Keratinocyte (primary cell): ENCODE data around the gene HOXB6. TPM values are rescaled to one million over a fixed set of nuclear protein-coding genes. Genes with fewer than 3 reads are reported as not detected.

ENCODE experiments used
- DNase-seq: peaks from one replicate; pipeline ENCODE4 v3.0.0-alpha.2; 2011; ENCODE audit warnings: low read depth, missing footprints, low spot score
- FAIRE-seq: peaks from 2 replicates; lab custom pipeline; 2011; peaks lifted over from hg19 to GRCh38; lab: Jason Lieb, UNC
- H2AFZ ChIP-seq: 2 replicates; pipeline ENCODE4 v1.6.0; 2012; ENCODE audit warnings: low read length, control low read depth, inconsistent platforms; ENCODE audit not compliant: control insufficient read depth
- H3K27ac ChIP-seq: 2 replicates; pipeline ENCODE4 v1.5.1; 2011; ENCODE audit warnings: low read length; ENCODE audit not compliant: control insufficient read depth, insufficient read depth
- H3K27me3 ChIP-seq: 3 replicates; pipeline ENCODE4 v1.6.0; 2011; ENCODE audit warnings: low read length; ENCODE audit not compliant: control insufficient read depth, insufficient read depth; ENCODE audit errors: extremely low read depth
- H3K36me3 ChIP-seq, 2 experiments: 2 replicates in 1 of 2; 3 replicates in 1 of 2; pipeline ENCODE4 v1.5.1; 2011; ENCODE audit warnings: low read length in 2 of 2, mild to moderate bottlenecking in 1 of 2; ENCODE audit not compliant: control insufficient read depth in 2 of 2, insufficient read depth in 2 of 2; ENCODE audit errors: extremely low read depth in 1 of 2
- H3K4me1 ChIP-seq: 3 replicates; pipeline ENCODE4 v1.5.1; 2011; ENCODE audit warnings: low read length; ENCODE audit not compliant: control insufficient read depth, insufficient read depth; ENCODE audit errors: extremely low read depth
- H3K4me2 ChIP-seq: 3 replicates; pipeline ENCODE4 v1.6.0; 2011; ENCODE audit warnings: low read depth, low read length; ENCODE audit not compliant: control insufficient read depth, insufficient read depth; ENCODE audit errors: extremely low read depth
- H3K4me3 ChIP-seq, 3 experiments: fragments of 200-600 bp in 1 of 3; sonication (generic) in 1 of 3; 2 replicates in 2 of 3; 3 replicates in 1 of 3; pipeline ENCODE4 v1.5.1; 2011 to 2016; ENCODE audit warnings: low read length in 3 of 3, mild to moderate bottlenecking in 3 of 3, control low read depth in 2 of 3, inconsistent platforms in 1 of 3, low read depth in 1 of 3, mixed read lengths in 1 of 3, mixed run types in 1 of 3, moderate library complexity in 1 of 3; ENCODE audit not compliant: control insufficient read depth in 2 of 3, insufficient read depth in 2 of 3; ENCODE audit errors: extremely low read depth in 1 of 3
- H3K79me2 ChIP-seq: 2 replicates; pipeline ENCODE4 v1.6.0; 2012; ENCODE audit warnings: low read length; ENCODE audit not compliant: control insufficient read depth, insufficient read depth
- H3K9ac ChIP-seq: 3 replicates; pipeline ENCODE4 v1.6.0; 2011; ENCODE audit warnings: low read length; ENCODE audit not compliant: control insufficient read depth, insufficient read depth; ENCODE audit errors: extremely low read depth
- H3K9me1 ChIP-seq: 3 replicates; pipeline ENCODE4 v1.6.0; 2011; ENCODE audit warnings: low read length; ENCODE audit not compliant: control insufficient read depth, insufficient read depth; ENCODE audit errors: extremely low read depth
- H3K9me3 ChIP-seq: 2 replicates; pipeline ENCODE4 v1.5.1; 2012; ENCODE audit warnings: low read depth, low read length; ENCODE audit not compliant: control insufficient read depth
- H4K20me1 ChIP-seq: 3 replicates; pipeline ENCODE4 v1.6.0; 2011; ENCODE audit warnings: low read length; ENCODE audit not compliant: control insufficient read depth, insufficient read depth; ENCODE audit errors: extremely low read depth
- EZH2 ChIP-seq: IDR thresholded peaks from one replicate; pipeline ENCODE4 v1.6.1; 2012; ENCODE audit warnings: inconsistent platforms, mild to moderate bottlenecking, low read length, moderate library complexity
- dilution Hi-C: fragments of 300-500 bp; cut with MboI; formaldehyde crosslinking; loops from one replicate; pipeline ENCODE4 v1.7.0; 2020; ENCODE audit warnings: low sequenced_read_pairs; ENCODE audit not compliant: extremely low pct_ligation_motif_present
- polyA plus RNA-seq, 5 experiments: library from polyadenylated mRNA; depleted of rRNA in 3 of 5; stranded (reverse) in 3 of 5; stranded (forward) in 1 of 5; unstranded in 1 of 5; fragments of >200 nt; gene quantifications; 1 replicate in 1 of 5; 2 replicates in 3 of 5; 3 replicates in 1 of 5; pipeline versions ENCODE4 v1.2.1 to v1.2.3, GENCODE V29; 2011 to 2012; ENCODE audit warnings: missing spikeins in 2 of 5, low read depth in 1 of 5, low replicate concordance in 1 of 5
- TF ChIP-seq, protein P1 (sequence below), 3 experiments: IDR thresholded peaks in 1 of 3; conservative IDR thresholded peaks in 1 of 3; optimal IDR thresholded peaks in 1 of 3; 2 replicates in 2 of 3; 3 replicates in 1 of 3; pipeline versions ENCODE3 to v1.5.1; 2011; ENCODE audit warnings: low read length in 3 of 3, mild to moderate bottlenecking in 3 of 3, moderate library complexity in 2 of 3, control low read depth in 1 of 3, inconsistent platforms in 1 of 3; ENCODE audit not compliant: insufficient read depth in 2 of 3; ENCODE audit errors: extremely low read depth in 1 of 3

Gene HOXB6
- polyA plus RNA-seq, 1 donor (not counting 4 experiments of a cell fraction or from before 2014, with no cell fraction given), result 0.62 TPM

DNA sequence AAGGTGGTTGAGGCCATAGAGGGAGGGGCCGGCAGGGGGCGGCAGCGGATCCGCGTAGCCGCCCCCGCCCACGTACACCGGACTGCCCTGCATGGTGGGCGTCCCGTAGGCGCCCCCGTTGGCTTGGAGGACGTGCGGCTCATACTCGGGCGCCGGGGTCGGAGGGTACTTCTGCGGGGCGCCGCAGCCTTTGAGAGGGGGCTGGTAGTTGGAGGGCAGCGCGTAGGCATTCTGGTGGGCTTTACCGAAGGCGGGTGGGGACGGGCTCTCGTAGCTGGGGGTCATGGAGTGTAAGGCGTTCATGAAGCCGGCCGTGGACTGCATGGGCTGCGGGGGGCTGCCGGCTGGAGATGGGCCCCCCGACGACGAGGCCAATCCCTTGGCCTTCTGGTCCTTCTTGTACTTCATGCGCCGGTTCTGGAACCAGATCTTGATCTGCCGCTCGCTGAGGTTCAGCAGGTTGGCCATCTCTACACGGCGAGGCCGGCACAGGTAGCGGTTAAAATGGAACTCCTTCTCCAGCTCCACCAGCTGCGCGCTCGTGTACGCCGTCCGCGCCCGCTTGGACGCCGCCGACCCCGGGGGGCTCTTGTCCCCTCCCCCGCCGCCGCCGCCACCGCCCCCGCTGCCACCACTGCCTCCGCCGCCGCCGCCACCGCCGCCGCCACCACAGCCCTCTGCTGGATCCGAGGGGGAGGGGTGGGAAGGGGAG lies 54.1 kb downstream of the HOXB6 start:
- DNase-seq (no peak), FAIRE-seq (no peak)
- Histone ChIP-seq H2AFZ (no peak overlapping the region), H3K9ac (no peak overlapping the region), H3K4me1 (peaks cover 3% of the 10 kb centered on the region), H3K36me3 (peaks cover 0 to 3% of the 10 kb centered on the region in 2 experiments), H4K20me1 (no peaks in the 10 kb centered on the region), H3K4me2 (no peak overlapping the region), H3K79me2 (no peaks in the 10 kb centered on the region), H3K4me3 (no peak overlapping the region), H3K27ac (no peak overlapping the region), H3K27me3 (peaks cover 21% of the 10 kb centered on the region), H3K9me3 (no peaks in the 10 kb centered on the region), H3K9me1 (no peaks in the 10 kb centered on the region)
- TF ChIP-seq EZH2, result no peak
- TF ChIP-seq, protein P1, sequence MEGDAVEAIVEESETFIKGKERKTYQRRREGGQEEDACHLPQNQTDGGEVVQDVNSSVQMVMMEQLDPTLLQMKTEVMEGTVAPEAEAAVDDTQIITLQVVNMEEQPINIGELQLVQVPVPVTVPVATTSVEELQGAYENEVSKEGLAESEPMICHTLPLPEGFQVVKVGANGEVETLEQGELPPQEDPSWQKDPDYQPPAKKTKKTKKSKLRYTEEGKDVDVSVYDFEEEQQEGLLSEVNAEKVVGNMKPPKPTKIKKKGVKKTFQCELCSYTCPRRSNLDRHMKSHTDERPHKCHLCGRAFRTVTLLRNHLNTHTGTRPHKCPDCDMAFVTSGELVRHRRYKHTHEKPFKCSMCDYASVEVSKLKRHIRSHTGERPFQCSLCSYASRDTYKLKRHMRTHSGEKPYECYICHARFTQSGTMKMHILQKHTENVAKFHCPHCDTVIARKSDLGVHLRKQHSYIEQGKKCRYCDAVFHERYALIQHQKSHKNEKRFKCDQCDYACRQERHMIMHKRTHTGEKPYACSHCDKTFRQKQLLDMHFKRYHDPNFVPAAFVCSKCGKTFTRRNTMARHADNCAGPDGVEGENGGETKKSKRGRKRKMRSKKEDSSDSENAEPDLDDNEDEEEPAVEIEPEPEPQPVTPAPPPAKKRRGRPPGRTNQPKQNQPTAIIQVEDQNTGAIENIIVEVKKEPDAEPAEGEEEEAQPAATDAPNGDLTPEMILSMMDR (optimal IDR thresholded peaks at IDR 0.05 in 1 of 3, IDR thresholded peaks at IDR 0.05 in 1 of 3, conservative IDR thresholded peaks at IDR 0.05 in 1 of 3; ENCODE audit: extremely low read depth in 1 of 3, insufficient read depth in 2 of 3, low read length in 3 of 3), result peak in 1 of 3 experiments; percentile 20
- dilution Hi-C loops, result no loop called here

DNA sequence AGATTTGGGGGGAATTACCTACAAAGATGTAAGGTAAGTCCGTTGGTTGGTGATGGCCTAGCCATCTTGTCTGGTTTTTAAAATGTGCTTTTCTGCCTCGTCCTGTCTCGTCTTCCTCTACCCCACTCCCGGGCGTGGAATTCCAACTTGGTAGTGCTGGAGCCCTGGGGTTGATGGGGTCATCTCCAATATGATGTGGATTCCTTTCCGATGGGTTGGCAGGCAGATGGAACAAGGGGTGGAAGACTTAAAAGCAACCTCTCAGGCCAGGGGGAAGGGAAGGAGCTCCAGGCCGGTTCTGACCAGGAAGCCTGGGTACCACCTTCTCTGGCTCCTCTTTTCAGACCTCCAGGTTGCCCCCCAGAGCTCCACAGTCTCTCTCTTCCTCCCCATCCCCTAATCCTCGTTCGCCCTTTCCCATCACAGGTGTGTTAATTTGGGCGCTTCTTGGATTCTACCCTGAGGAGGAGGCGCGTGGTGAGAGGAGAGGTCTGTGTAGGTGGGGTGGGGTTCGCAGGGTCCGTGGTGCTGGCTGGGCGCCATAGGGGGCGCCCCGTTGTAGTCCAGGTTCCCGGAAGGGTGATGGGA lies 54.8 kb downstream of the HOXB6 start:
- TF ChIP-seq, protein P1 (optimal IDR thresholded peaks at IDR 0.05 in 1 of 3, IDR thresholded peaks at IDR 0.05 in 1 of 3, conservative IDR thresholded peaks at IDR 0.05 in 1 of 3; ENCODE audit: extremely low read depth in 1 of 3, insufficient read depth in 2 of 3, low read length in 3 of 3), result no peak
- TF ChIP-seq EZH2, result no peak
- H3K9ac ChIP-seq, result no peak overlapping the region
- H3K4me1 ChIP-seq, result peaks cover 5% of the 10 kb centered on the region
- H4K20me1 ChIP-seq, result no peaks in the 10 kb centered on the region
- no peaks in the 10 kb centered on the region for H3K9me1 ChIP-seq
- peaks cover 24% of the 10 kb centered on the region for H3K27me3 ChIP-seq
- peaks cover 0 to 3% of the 10 kb centered on the region in 2 experiments for H3K36me3 ChIP-seq
- H3K9me3 ChIP-seq, result no peaks in the 10 kb centered on the region
- no peak overlapping the region for H3K4me3 ChIP-seq
- H3K27ac ChIP-seq, result no peak overlapping the region
- DNase-seq (no peak), FAIRE-seq (no peak)
- dilution Hi-C loops, result no loop called here
- H2AFZ ChIP-seq, result no peak overlapping the region
- H3K4me2 ChIP-seq, result no peak overlapping the region
- H3K79me2 ChIP-seq, result no peaks in the 10 kb centered on the region
